HepG2 (cell line): ENCODE results near the gene NT5C. TPM values are rescaled to one million over a fixed set of nuclear protein-coding genes. Genes with fewer than 3 reads are reported as not detected.

Experiments
- AKAP8 ChIP-seq: sonication (generic); formaldehyde crosslinking; IDR thresholded peaks from 2 replicates; pipeline ENCODE4 v1.5.1; 2020; ENCODE audit warnings: mild to moderate bottlenecking, missing genetic modification reagents
- ARNTL ChIP-seq: sonication (generic); formaldehyde crosslinking; IDR thresholded peaks from 2 replicates; pipeline ENCODE4 v1.4.0; 2020; ENCODE audit warnings: mild to moderate bottlenecking, missing genetic modification reagents
- CCDC6 ChIP-seq: sonication (generic); formaldehyde crosslinking; IDR thresholded peaks from 2 replicates; pipeline ENCODE4 v1.8.1; 2022; ENCODE audit warnings: mild to moderate bottlenecking, missing genetic modification reagents, moderate library complexity
- CENPX ChIP-seq: sonication (generic); formaldehyde crosslinking; IDR thresholded peaks from 2 replicates; pipeline ENCODE4 v1.9.0; 2021; ENCODE audit warnings: mild to moderate bottlenecking, missing genetic modification reagents, moderate library complexity
- CHD2 ChIP-seq: IDR thresholded peaks from 2 replicates; pipeline ENCODE4 v1.6.1; 2011; ENCODE audit warnings: low read depth, low read length, improper control_type of control experiment
- ELF4 ChIP-seq: sonication (generic); formaldehyde crosslinking; IDR thresholded peaks from 2 replicates; pipeline ENCODE4 v1.5.0; 2020; ENCODE audit warnings: missing genetic modification reagents, mild to moderate bottlenecking, moderate library complexity, borderline replicate concordance
- FOXA3 ChIP-seq: IDR thresholded peaks from 2 replicates; pipeline ENCODE4 v1.6.1; 2016; ENCODE audit warnings: missing genetic modification reagents, missing compliant biosample characterization
- GFI1 ChIP-seq: sonication (generic); formaldehyde crosslinking; IDR thresholded peaks from 2 replicates; pipeline ENCODE4 v1.5.0; 2020; ENCODE audit warnings: missing genetic modification reagents, mild to moderate bottlenecking, borderline replicate concordance
- GTF2F1 ChIP-seq: fragments of 150-350 bp; IDR thresholded peaks from 2 replicates; pipeline ENCODE4 v1.6.1; 2014; ENCODE audit warnings: low read length
- KLF11 ChIP-seq: IDR thresholded peaks from 2 replicates; pipeline ENCODE4 v1.6.1; 2016; ENCODE audit warnings: missing compliant biosample characterization
- MED1 ChIP-seq: sonication (generic); formaldehyde crosslinking; IDR thresholded peaks from 2 replicates; pipeline ENCODE4 v1.4.0; 2020; ENCODE audit warnings: missing genetic modification reagents
- POLR2AphosphoS2 ChIP-seq: IDR thresholded peaks from 2 replicates; pipeline ENCODE4 v1.6.1; 2011; ENCODE audit warnings: low read depth, low read length, improper control_type of control experiment
- PRDM10 ChIP-seq: sonication (generic); formaldehyde crosslinking; IDR thresholded peaks from 2 replicates; pipeline ENCODE4 v1.4.0; 2020; ENCODE audit warnings: low read depth, missing genetic modification reagents
- STAT5B ChIP-seq: sonication (generic); formaldehyde crosslinking; IDR thresholded peaks from 2 replicates; pipeline ENCODE4 v1.4.0; 2020; ENCODE audit warnings: missing genetic modification reagents
- TAF15 ChIP-seq: fragments of 200-400 bp; formaldehyde crosslinking; IDR thresholded peaks from one replicate; pipeline ENCODE4 v1.6.1; 2018; ENCODE audit warnings: mild to moderate bottlenecking, low read depth, low read length; ENCODE audit not compliant: poor library complexity, severe bottlenecking
- TCF12 ChIP-seq, 2 experiments: fragments of 450-650 bp in 1 of 2; sonication (generic) in 1 of 2; formaldehyde crosslinking in 1 of 2; IDR thresholded peaks; 2 replicates each; pipeline versions ENCODE4 v1.6.1 to v1.8.0; 2017 to 2022; ENCODE audit warnings: antibody characterized with exemption in 1 of 2, mild to moderate bottlenecking in 1 of 2, missing genetic modification reagents in 1 of 2, moderate library complexity in 1 of 2
- ZBTB43 ChIP-seq: sonication (generic); formaldehyde crosslinking; conservative IDR thresholded peaks from 2 replicates; pipeline ENCODE4 v1.4.0; 2020; ENCODE audit warnings: missing genetic modification reagents
- ZKSCAN1 ChIP-seq: fragments of 150-350 bp; IDR thresholded peaks from 2 replicates; pipeline ENCODE4 v1.6.1; 2014; ENCODE audit warnings: low read length
- ZNF10 ChIP-seq: sonication (generic); formaldehyde crosslinking; IDR thresholded peaks from 2 replicates; pipeline ENCODE4 v1.4.0; 2020; ENCODE audit warnings: mild to moderate bottlenecking, low read depth, missing genetic modification reagents, borderline replicate concordance
- ZNF121 ChIP-seq: sonication (generic); formaldehyde crosslinking; IDR thresholded peaks from 2 replicates; pipeline ENCODE4 v1.5.0; 2020; ENCODE audit warnings: mild to moderate bottlenecking, missing genetic modification reagents
- ZNF160 ChIP-seq: sonication (generic); formaldehyde crosslinking; IDR thresholded peaks from 2 replicates; pipeline ENCODE4 v1.8.0; 2022; ENCODE audit warnings: mild to moderate bottlenecking, inconsistent platforms, missing genetic modification reagents
- ZNF451 ChIP-seq: sonication (generic); formaldehyde crosslinking; IDR thresholded peaks from 2 replicates; pipeline ENCODE4 v1.5.0; 2020; ENCODE audit warnings: mild to moderate bottlenecking, missing genetic modification reagents
- ZNF572 ChIP-seq: sonication (generic); formaldehyde crosslinking; IDR thresholded peaks from 2 replicates; pipeline ENCODE4 v1.5.1; 2020; ENCODE audit warnings: mild to moderate bottlenecking, missing genetic modification reagents
- ZNF720 ChIP-seq: sonication (generic); formaldehyde crosslinking; IDR thresholded peaks from 2 replicates; pipeline ENCODE4 v1.4.0; 2020; ENCODE audit warnings: missing genetic modification reagents
- polyA plus RNA-seq, 8 experiments: library from polyadenylated mRNA; depleted of rRNA in 3 of 8; stranded (reverse) in 7 of 8; unstranded in 1 of 8; fragments of >200 nt; fragmentation: Illumina TruSeq in 4 of 8; extraction: Trizol in 4 of 8; gene quantifications; 2 replicates each; pipeline versions ENCODE4 v1.2.1 to v1.2.3, GENCODE V29; 2011 to 2016; ENCODE audit warnings: low read depth in 4 of 8, missing spikeins in 1 of 8, mixed read lengths in 1 of 8; ENCODE audit not compliant: insufficient read depth in 1 of 8
- total RNA-seq, 5 experiments: library from RNA; depleted of rRNA; stranded (reverse); fragments of >200 nt; fragmentation: Illumina TruSeq; extraction: Trizol; gene quantifications; 2 replicates each; pipeline ENCODE4 v1.2.3, GENCODE V29; 2016; ENCODE audit warnings: low read depth in 1 of 5
- TF ChIP-seq, protein P1 (sequence below): sonication (generic); formaldehyde crosslinking; IDR thresholded peaks from 2 replicates; pipeline ENCODE4 v1.8.0; 2022; ENCODE audit warnings: missing genetic modification reagents, mild to moderate bottlenecking, inconsistent platforms, borderline replicate concordance

The NT5C gene
- total and polyA plus RNA-seq, 2 of the 13 experiments (the other 11 are each of a cell fraction or from before 2014, with no cell fraction given) = 42.8 to 48.6 TPM

GRCh38 chr17:75109407-75110233, 21.9 kb downstream of the NT5C start, which contains the start of gene ARMC7 (continued):
- no peak for TF ChIP-seq TCF12 (IDR thresholded peaks at IDR 0.05)
- TF ChIP-seq TCF12 (CRISPR knock-in tag; IDR thresholded peaks at IDR 0.05) = 0 out of 2 replicates have a peak, but pooled peaks have one; percentile 50
- TF ChIP-seq PRDM10 (CRISPR knock-in tag) = no peak; the same call in 1 of the 2 replicates
- no peak for TF ChIP-seq AKAP8 (CRISPR knock-in tag)
- no peak for TF ChIP-seq TAF15
- TF ChIP-seq, protein P1, sequence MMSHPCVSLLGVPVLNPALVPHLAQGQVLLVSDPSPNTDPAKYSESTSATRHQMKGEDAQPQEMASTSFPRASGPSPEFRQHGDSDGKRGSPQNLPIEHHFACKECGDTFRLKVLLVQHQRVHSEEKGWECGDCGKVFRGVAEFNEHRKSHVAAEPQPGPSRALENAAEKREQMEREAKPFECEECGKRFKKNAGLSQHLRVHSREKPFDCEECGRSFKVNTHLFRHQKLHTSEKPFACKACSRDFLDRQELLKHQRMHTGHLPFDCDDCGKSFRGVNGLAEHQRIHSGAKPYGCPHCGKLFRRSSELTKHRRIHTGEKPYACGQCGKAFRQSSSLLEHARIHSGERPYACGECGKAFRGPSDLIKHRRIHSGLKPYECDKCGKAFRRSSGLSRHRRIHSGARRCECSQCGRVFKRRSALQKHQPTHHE = peak; percentile 81; the same call in 1 of the 2 replicates
- TF ChIP-seq POLR2AphosphoS2 = no peak
- peak; percentile 66; the same call in 1 of the 2 replicates for TF ChIP-seq ZBTB43 (CRISPR knock-in tag)
- TF ChIP-seq CENPX (CRISPR knock-in tag) = no peak
- peak; percentile 53 for TF ChIP-seq MED1 (CRISPR knock-in tag)
- no peak for TF ChIP-seq GTF2F1
- TF ChIP-seq STAT5B (CRISPR knock-in tag) = no peak
- TF ChIP-seq CHD2 = no peak
- TF ChIP-seq ZNF10 (CRISPR knock-in tag) = no peak
- TF ChIP-seq ZNF720 = 0 out of 2 replicates have a peak, but pooled peaks have one; percentile 34
- TF ChIP-seq ARNTL (CRISPR knock-in tag) = no peak; the same call in 1 of the 2 replicates
- no peak for TF ChIP-seq ZNF572 (CRISPR knock-in tag)
- TF ChIP-seq CCDC6 = peak; percentile 68; the same call in 1 of the 2 replicates
- TF ChIP-seq ELF4 (CRISPR knock-in tag) = no peak
- peak; percentile 59; the same call in 1 of the 2 replicates for TF ChIP-seq ZNF451
- no peak for TF ChIP-seq KLF11 (CRISPR knock-in tag)
- TF ChIP-seq ZKSCAN1 = no peak
- TF ChIP-seq FOXA3 = no peak
- 0 out of 2 replicates have a peak, but pooled peaks have one; percentile 32 for TF ChIP-seq ZNF160 (CRISPR knock-in tag)
- TF ChIP-seq GFI1 = no peak
- TF ChIP-seq ZNF121 (CRISPR knock-in tag) = no peak
